ENCODE data around the gene LOXHD1. TPM values are rescaled to one million over a fixed set of nuclear protein-coding genes. Genes with fewer than 3 reads are reported as not detected.

Gene LOXHD1
- total RNA-seq, 1 donor from 2014 or later = not detected

DNA sequence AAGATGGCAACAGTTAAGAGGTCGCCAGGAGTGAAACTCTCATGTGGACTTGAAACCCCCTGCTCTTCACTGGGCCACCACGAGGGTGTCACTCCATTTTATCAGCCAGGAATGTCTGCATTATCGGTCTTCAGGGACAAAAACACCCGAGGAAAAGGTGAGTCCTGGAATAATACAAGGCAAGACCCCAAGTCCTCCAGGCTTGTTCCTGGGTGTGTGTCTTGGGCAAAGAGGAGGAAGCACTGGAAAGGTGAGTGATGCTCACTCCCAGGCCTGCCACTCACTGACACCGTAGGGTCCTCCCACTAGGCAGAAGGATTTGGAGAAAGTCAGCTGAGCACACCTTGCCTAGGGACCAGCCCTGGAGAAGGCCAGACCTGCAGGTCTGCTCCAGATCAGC lies 86.9 kb downstream of the LOXHD1 start:
- TF ChIP-seq, protein P1, sequence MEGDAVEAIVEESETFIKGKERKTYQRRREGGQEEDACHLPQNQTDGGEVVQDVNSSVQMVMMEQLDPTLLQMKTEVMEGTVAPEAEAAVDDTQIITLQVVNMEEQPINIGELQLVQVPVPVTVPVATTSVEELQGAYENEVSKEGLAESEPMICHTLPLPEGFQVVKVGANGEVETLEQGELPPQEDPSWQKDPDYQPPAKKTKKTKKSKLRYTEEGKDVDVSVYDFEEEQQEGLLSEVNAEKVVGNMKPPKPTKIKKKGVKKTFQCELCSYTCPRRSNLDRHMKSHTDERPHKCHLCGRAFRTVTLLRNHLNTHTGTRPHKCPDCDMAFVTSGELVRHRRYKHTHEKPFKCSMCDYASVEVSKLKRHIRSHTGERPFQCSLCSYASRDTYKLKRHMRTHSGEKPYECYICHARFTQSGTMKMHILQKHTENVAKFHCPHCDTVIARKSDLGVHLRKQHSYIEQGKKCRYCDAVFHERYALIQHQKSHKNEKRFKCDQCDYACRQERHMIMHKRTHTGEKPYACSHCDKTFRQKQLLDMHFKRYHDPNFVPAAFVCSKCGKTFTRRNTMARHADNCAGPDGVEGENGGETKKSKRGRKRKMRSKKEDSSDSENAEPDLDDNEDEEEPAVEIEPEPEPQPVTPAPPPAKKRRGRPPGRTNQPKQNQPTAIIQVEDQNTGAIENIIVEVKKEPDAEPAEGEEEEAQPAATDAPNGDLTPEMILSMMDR (IDR thresholded peaks at IDR 0.05; ENCODE audit: partially characterized antibody, unreplicated experiment) = no peak
- Mint-ChIP-seq H3K4me3 (ENCODE audit: unreplicated experiment) (no peak overlapping the region), H3K4me1 (ENCODE audit: low read depth, unreplicated experiment) (no peaks in the 10 kb centered on the region), H3K27me3 (ENCODE audit: unreplicated experiment) (peaks cover 4% of the 10 kb centered on the region), H3K9me3 (ENCODE audit: unreplicated experiment) (peaks cover 8% of the 10 kb centered on the region), H3K36me3 (ENCODE audit: unreplicated experiment) (no peaks in the 10 kb centered on the region), H3K27ac (ENCODE audit: unreplicated experiment) (no peak overlapping the region)
- DNase-seq = no peak

DNA sequence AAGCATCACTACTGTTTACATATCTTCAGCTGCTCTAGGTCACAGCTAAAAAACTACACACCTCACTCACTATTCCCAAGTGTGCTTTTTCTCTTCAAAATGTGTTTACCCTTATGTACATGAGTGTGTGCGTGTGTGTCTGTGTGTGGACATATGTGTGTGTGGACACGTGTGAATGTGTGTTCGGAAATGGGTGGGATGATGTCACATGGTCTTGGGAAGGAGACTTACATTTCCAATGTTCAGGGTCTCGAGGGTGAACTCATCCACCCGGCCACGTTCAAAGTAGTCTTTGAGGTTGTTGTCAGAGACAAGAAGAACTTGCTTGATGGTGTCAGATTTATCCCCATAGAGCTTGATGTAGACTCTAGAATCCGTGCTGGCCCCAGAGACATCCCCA lies 87.8 kb downstream of the LOXHD1 start:
- Mint-ChIP-seq H3K27ac (ENCODE audit: unreplicated experiment) (no peak overlapping the region), H3K9me3 (ENCODE audit: unreplicated experiment) (peaks cover 8% of the 10 kb centered on the region), H3K36me3 (ENCODE audit: unreplicated experiment) (no peaks in the 10 kb centered on the region), H3K4me1 (ENCODE audit: low read depth, unreplicated experiment) (no peaks in the 10 kb centered on the region), H3K4me3 (ENCODE audit: unreplicated experiment) (no peak overlapping the region), H3K27me3 (ENCODE audit: unreplicated experiment) (peaks cover 4% of the 10 kb centered on the region)
- no peak for DNase-seq
- TF ChIP-seq, protein P1 (IDR thresholded peaks at IDR 0.05; ENCODE audit: partially characterized antibody, unreplicated experiment) = no peak

GRCh38 chr18:46567196-46567595 lies 89.8 kb downstream of the LOXHD1 start:
- Mint-ChIP-seq H3K27me3 (ENCODE audit: unreplicated experiment) (peaks cover 4% of the 10 kb centered on the region), H3K36me3 (ENCODE audit: unreplicated experiment) (no peaks in the 10 kb centered on the region), H3K4me1 (ENCODE audit: low read depth, unreplicated experiment) (peaks cover 4% of the 10 kb centered on the region), H3K4me3 (ENCODE audit: unreplicated experiment) (no peak overlapping the region), H3K9me3 (ENCODE audit: unreplicated experiment) (peaks cover 8% of the 10 kb centered on the region), H3K27ac (ENCODE audit: unreplicated experiment) (no peak overlapping the region)
- DNase-seq = no peak
- TF ChIP-seq, protein P1 (IDR thresholded peaks at IDR 0.05; ENCODE audit: partially characterized antibody, unreplicated experiment) = no peak

- DNase-seq = no peak
- no peak overlapping the region for H3K27ac Mint-ChIP-seq (ENCODE audit: unreplicated experiment)
- H3K4me3 Mint-ChIP-seq (ENCODE audit: unreplicated experiment) = no peak overlapping the region
- H3K36me3 Mint-ChIP-seq (ENCODE audit: unreplicated experiment) = no peaks in the 10 kb centered on the region
- TF ChIP-seq, protein P1 (IDR thresholded peaks at IDR 0.05; ENCODE audit: partially characterized antibody, unreplicated experiment) = no peak
- no peaks in the 10 kb centered on the region for H3K27me3 Mint-ChIP-seq (ENCODE audit: unreplicated experiment)
- H3K9me3 Mint-ChIP-seq (ENCODE audit: unreplicated experiment) = peaks cover 5% of the 10 kb centered on the region
- H3K4me1 Mint-ChIP-seq (ENCODE audit: low read depth, unreplicated experiment) = peaks cover 4% of the 10 kb centered on the region
Measured at GRCh38 chr18:46566111-46566510, 90.9 kb downstream of the LOXHD1 start.

- H3K36me3 Mint-ChIP-seq (ENCODE audit: unreplicated experiment) = peaks cover 5% of the 10 kb centered on the region
- H3K27me3 Mint-ChIP-seq (ENCODE audit: unreplicated experiment) = peaks cover 3% of the 10 kb centered on the region
- no peak overlapping the region for H3K27ac Mint-ChIP-seq (ENCODE audit: unreplicated experiment)
- TF ChIP-seq, protein P1 (IDR thresholded peaks at IDR 0.05; ENCODE audit: partially characterized antibody, unreplicated experiment) = no peak
- DNase-seq = no peak
- H3K9me3 Mint-ChIP-seq (ENCODE audit: unreplicated experiment) = peaks cover 6% of the 10 kb centered on the region
- H3K4me3 Mint-ChIP-seq (ENCODE audit: unreplicated experiment) = no peak overlapping the region
- H3K4me1 Mint-ChIP-seq (ENCODE audit: low read depth, unreplicated experiment) = peaks cover 4% of the 10 kb centered on the region
Measured at GRCh38 chr18:46565256-46565655, 91.8 kb downstream of the LOXHD1 start.

Data from glutamatergic neuron (in vitro differentiated cells).